Measurements from ENCODE around the gene HOXC6.

DNA sequence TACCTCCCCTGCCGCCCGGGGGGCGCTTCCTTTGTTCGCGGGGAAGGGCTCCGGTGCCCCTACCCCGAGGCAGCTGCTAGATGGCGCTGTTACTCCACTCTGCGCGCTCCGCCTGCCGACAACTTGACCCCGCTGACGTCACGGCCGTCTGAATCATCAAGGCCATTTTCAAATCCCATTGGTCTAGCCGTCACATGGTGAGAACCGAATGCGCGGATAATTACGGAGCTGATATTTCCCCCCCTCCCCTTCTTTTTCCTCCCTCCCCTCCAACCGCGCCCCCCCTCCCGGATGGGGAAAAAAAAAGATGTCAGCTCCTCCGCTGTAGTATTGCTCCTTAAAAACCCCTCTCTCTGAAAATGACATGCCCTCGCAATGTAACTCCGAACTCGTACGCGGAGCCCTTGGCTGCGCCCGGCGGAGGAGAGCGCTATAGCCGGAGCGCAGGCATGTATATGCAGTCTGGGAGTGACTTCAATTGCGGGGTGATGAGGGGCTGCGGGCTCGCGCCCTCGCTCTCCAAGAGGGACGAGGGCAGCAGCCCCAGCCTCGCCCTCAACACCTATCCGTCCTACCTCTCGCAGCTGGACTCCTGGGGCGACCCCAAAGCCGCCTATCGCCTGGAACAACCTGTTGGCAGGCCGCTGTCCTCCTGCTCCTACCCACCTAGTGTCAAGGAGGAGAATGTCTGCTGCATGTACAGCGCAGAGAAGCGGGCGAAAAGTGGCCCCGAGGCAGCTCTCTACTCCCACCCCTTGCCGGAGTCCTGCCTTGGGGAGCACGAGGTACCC, 43.1 kb upstream of the HOXC6 start, which contains the start of gene HOXC10:
- TF ChIP-seq SP1 (CRISPR knock-in tag; conservative IDR thresholded peaks at IDR 0.05) (no peak), ZNF121 (CRISPR knock-in tag; IDR thresholded peaks at IDR 0.05) (no peak), GABPB1 (CRISPR knock-in tag; IDR thresholded peaks at IDR 0.05) (no peak), MXD4 (CRISPR knock-in tag; IDR thresholded peaks at IDR 0.05; ENCODE audit: borderline replicate concordance) (no peak)
- TF ChIP-seq, protein P1, sequence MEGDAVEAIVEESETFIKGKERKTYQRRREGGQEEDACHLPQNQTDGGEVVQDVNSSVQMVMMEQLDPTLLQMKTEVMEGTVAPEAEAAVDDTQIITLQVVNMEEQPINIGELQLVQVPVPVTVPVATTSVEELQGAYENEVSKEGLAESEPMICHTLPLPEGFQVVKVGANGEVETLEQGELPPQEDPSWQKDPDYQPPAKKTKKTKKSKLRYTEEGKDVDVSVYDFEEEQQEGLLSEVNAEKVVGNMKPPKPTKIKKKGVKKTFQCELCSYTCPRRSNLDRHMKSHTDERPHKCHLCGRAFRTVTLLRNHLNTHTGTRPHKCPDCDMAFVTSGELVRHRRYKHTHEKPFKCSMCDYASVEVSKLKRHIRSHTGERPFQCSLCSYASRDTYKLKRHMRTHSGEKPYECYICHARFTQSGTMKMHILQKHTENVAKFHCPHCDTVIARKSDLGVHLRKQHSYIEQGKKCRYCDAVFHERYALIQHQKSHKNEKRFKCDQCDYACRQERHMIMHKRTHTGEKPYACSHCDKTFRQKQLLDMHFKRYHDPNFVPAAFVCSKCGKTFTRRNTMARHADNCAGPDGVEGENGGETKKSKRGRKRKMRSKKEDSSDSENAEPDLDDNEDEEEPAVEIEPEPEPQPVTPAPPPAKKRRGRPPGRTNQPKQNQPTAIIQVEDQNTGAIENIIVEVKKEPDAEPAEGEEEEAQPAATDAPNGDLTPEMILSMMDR (IDR thresholded peaks at IDR 0.05) = peak; percentile 76
- TF ChIP-seq, protein P2, sequence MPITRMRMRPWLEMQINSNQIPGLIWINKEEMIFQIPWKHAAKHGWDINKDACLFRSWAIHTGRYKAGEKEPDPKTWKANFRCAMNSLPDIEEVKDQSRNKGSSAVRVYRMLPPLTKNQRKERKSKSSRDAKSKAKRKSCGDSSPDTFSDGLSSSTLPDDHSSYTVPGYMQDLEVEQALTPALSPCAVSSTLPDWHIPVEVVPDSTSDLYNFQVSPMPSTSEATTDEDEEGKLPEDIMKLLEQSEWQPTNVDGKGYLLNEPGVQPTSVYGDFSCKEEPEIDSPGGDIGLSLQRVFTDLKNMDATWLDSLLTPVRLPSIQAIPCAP (CRISPR knock-in tag; IDR thresholded peaks at IDR 0.05) = no peak
- TF ChIP-seq, protein P3, sequence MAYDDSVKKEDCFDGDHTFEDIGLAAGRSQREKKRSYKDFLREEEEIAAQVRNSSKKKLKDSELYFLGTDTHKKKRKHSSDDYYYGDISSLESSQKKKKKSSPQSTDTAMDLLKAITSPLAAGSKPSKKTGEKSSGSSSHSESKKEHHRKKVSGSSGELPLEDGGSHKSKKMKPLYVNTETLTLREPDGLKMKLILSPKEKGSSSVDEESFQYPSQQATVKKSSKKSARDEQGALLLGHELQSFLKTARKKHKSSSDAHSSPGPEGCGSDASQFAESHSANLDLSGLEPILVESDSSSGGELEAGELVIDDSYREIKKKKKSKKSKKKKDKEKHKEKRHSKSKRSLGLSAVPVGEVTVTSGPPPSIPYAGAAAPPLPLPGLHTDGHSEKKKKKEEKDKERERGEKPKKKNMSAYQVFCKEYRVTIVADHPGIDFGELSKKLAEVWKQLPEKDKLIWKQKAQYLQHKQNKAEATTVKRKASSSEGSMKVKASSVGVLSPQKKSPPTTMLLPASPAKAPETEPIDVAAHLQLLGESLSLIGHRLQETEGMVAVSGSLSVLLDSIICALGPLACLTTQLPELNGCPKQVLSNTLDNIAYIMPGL (CRISPR knock-in tag; IDR thresholded peaks at IDR 0.05) = no peak
- TF ChIP-seq, protein P4, sequence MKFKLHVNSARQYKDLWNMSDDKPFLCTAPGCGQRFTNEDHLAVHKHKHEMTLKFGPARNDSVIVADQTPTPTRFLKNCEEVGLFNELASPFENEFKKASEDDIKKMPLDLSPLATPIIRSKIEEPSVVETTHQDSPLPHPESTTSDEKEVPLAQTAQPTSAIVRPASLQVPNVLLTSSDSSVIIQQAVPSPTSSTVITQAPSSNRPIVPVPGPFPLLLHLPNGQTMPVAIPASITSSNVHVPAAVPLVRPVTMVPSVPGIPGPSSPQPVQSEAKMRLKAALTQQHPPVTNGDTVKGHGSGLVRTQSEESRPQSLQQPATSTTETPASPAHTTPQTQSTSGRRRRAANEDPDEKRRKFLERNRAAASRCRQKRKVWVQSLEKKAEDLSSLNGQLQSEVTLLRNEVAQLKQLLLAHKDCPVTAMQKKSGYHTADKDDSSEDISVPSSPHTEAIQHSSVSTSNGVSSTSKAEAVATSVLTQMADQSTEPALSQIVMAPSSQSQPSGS (CRISPR knock-in tag; IDR thresholded peaks at IDR 0.05; ENCODE audit: borderline replicate concordance, low read depth) = no peak
- TF ChIP-seq, protein P5, sequence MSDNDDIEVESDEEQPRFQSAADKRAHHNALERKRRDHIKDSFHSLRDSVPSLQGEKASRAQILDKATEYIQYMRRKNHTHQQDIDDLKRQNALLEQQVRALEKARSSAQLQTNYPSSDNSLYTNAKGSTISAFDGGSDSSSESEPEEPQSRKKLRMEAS (CRISPR knock-in tag; IDR thresholded peaks at IDR 0.05) = no peak

Data from WTC11 (cell line).